Measurements from ENCODE around the gene TMEM223.
"Not testable (repeated sequence)": the region's sequence is repeated elsewhere in the genome, so short reads cannot be mapped to it uniquely, and the experiment has no call there.

The TMEM223 gene

GRCh38 chr11:62771144-62772021 lies 20.4 kb downstream of the TMEM223 start, which contains the start of gene TAF6L:
Gene TAF6L, plus strand, starts transcription at chr11:62771396. Its CDS starts 4,388 bp downstream, at chr11:62775784.
- peak; percentile 96 for DNase-seq (ENCODE audit: low read depth)
- TF ChIP-seq, protein P1, sequence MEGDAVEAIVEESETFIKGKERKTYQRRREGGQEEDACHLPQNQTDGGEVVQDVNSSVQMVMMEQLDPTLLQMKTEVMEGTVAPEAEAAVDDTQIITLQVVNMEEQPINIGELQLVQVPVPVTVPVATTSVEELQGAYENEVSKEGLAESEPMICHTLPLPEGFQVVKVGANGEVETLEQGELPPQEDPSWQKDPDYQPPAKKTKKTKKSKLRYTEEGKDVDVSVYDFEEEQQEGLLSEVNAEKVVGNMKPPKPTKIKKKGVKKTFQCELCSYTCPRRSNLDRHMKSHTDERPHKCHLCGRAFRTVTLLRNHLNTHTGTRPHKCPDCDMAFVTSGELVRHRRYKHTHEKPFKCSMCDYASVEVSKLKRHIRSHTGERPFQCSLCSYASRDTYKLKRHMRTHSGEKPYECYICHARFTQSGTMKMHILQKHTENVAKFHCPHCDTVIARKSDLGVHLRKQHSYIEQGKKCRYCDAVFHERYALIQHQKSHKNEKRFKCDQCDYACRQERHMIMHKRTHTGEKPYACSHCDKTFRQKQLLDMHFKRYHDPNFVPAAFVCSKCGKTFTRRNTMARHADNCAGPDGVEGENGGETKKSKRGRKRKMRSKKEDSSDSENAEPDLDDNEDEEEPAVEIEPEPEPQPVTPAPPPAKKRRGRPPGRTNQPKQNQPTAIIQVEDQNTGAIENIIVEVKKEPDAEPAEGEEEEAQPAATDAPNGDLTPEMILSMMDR (conservative IDR thresholded peaks at IDR 0.05; ENCODE audit: control insufficient read depth, insufficient read depth, low read depth, low read length) = no peak
- H3K4me3 ChIP-seq (ENCODE audit: control insufficient read depth, low read depth, low read length) = peak within 1 kb of the TSS; percentile 67

GRCh38 chr11:62770778-62771143 lies 21.0 kb downstream of the TMEM223 start:
- no peak for DNase-seq (ENCODE audit: low read depth)
- H3K4me3 ChIP-seq (ENCODE audit: control insufficient read depth, low read depth, low read length) = peak overlapping the region; percentile 67
- TF ChIP-seq, protein P1 (conservative IDR thresholded peaks at IDR 0.05; ENCODE audit: control insufficient read depth, insufficient read depth, low read depth, low read length) = no peak

GRCh38 chr11:62760867-62761227 lies 31.0 kb downstream of the TMEM223 start:
- H3K4me3 ChIP-seq (ENCODE audit: control insufficient read depth, low read depth, low read length); DNase-seq (ENCODE audit: low read depth): not testable (repeated sequence)

DNA sequence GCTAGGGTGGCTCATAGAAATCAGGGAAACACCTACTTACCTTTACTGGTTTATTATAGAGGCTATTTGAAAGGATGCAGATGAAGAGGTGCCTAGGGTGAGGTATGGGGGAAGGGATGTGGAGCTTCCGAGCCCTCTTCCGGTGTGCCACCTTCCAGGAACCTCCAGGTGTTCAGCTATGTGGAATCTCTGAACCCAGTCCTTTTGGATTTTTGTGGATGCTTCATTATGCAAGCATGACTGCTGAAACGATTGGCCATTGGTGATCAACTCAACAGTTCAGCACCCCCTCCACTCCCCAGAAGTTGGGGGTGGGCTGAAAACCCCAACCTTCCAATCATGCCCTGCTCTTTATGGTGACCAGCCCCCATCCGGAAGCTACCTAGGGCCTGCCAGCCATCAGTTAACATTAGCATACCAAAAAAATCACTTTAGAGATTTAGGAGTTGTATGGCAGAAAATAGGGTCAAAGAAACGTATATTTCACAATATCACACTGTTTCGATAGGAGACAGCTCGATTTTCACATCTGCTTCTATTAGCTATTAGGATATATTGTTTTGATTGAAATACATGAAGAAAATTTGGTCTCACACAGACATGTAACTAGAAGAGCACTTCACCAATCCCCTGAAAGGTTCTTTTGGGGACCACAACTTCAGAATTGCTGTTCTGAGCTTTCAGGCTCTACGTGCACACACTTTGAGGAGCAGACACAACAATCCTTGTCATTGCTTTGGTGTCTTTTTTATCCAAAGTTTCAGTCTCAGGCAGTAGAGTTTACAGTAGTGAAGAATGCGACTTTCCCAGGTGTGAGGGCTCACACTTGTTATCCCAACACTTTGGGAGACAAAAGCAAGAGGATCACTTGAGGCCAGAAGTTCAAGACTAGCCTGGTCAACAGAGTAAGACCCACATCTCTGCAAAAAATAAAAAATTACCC lies 33.7 kb downstream of the TMEM223 start:
- TF ChIP-seq, protein P1 (conservative IDR thresholded peaks at IDR 0.05; ENCODE audit: control insufficient read depth, insufficient read depth, low read depth, low read length) = no peak
- DNase-seq (ENCODE audit: low read depth) = no peak
- no peak overlapping the region for H3K4me3 ChIP-seq (ENCODE audit: control insufficient read depth, low read depth, low read length)

DNA sequence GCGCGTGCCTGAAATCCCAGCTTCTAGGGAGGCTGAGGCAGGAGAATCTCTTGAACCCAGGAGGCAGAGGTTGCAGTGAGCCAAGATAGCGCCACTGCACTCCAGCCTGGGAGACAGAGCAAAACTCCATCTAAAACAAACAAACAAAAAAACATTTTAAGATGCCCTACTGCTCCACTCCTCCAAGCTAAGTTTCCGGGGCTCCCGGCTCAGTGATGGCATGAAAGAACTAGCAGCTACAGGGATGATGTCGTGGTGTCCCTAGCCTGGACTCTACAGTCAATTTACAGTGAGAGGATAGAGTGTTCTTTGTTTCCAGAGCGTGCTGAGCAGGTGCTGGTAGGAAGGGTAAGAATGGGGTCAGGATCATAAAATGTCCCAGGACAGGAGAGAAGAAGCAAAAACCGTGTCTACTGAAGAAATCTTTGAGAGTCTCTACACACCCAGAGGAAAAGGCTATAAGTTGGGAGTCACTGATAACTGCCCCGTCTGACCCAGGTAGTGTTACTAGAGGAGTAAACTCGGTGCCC lies 36.7 kb downstream of the TMEM223 start:
- TF ChIP-seq, protein P1 (conservative IDR thresholded peaks at IDR 0.05; ENCODE audit: control insufficient read depth, insufficient read depth, low read depth, low read length) = no peak

DNA sequence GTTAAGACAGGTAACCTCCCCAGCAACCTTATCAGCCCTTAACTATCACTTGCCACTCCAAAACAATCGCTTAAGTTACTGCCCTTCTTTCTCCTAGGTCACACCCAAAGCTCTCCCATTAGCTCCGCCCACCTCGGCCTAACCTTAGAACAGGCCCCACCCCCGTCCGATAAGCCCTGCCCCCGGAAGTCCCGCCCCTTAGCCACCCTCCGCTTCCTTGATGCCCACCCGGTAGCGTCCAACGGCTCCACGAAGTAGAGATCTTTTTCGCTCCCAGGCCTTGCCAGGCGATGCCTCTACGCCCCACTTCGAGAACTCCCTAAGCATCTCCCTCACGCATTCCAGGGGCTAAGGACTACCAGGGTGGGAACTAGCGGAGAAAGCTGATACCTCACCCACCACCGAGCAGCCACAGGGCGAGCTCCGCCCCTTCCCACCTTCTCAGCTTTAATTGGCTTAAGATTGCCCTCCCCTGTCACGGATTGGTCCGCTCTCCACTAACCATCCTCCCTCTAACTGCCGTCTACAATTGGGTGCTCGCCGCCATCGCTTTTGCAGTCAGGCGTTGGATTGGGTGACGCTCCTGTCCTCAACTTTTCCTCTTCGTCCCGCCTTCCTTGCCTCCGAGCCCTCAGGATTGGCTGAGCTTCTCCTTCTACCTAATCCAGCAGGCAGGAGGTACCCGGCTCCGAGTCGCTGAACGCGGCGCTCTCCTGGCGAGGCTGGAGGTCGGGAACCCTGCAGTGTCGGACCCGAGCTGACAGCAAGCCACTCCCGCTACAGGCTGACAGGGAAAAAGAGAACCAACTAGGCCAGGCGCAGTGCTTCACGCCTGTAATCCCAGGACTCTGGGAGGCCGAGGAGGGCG lies 37.8 kb downstream of the TMEM223 start, which contains the start of gene ZBTB3:
Gene ZBTB3 (minus strand): TSS at position 425 of the 868 bp plus-strand sequence. CDS start 496 bp downstream, outside the sequence.
- H3K4me3 ChIP-seq (ENCODE audit: control insufficient read depth, low read depth, low read length) = peak within 1 kb of the TSS; percentile 97
- TF ChIP-seq, protein P1 (conservative IDR thresholded peaks at IDR 0.05; ENCODE audit: control insufficient read depth, insufficient read depth, low read depth, low read length) = no peak
- DNase-seq (ENCODE audit: low read depth) = peak; percentile 99

More for the DNA sequence above, 36.7 kb downstream of the TMEM223 start:
- DNase-seq (ENCODE audit: low read depth) = no peak
- no peak overlapping the region for H3K4me3 ChIP-seq (ENCODE audit: control insufficient read depth, low read depth, low read length)

Data from fibroblast of mammary gland (primary cell).